ENCODE measurements around the gene CD48. TPM values are rescaled to one million over a fixed set of nuclear protein-coding genes. Genes with fewer than 3 reads are reported as not detected.

The CD48 gene
- total RNA-seq, 1 donor from 2014 or later, result not detected

- no peak for TF ChIP-seq CTCF (conservative IDR thresholded peaks at IDR 0.05; ENCODE audit: low read depth, low read length)
- no peak for DNase-seq (ENCODE audit: low read depth)
- H3K4me3 ChIP-seq (ENCODE audit: low read depth, low read length), result no peak overlapping the region
Observed at GRCh38 chr1:160630523-160631451, 80.8 kb downstream of the CD48 start.

- DNase-seq (ENCODE audit: low read depth), result no peak
- TF ChIP-seq CTCF (conservative IDR thresholded peaks at IDR 0.05; ENCODE audit: low read depth, low read length), result no peak
- H3K4me3 ChIP-seq (ENCODE audit: low read depth, low read length), result no peak overlapping the region
Observed at GRCh38 chr1:160629286-160630210, 82.1 kb downstream of the CD48 start.

GRCh38 chr1:160628799-160629263, 82.8 kb downstream of the CD48 start:
- no peak for DNase-seq (ENCODE audit: low read depth)
- no peak for TF ChIP-seq CTCF (conservative IDR thresholded peaks at IDR 0.05; ENCODE audit: low read depth, low read length)
- H3K4me3 ChIP-seq (ENCODE audit: low read depth, low read length), result no peak overlapping the region

Other genes with a start within 250 kb of the CD48 start
- gene SLAMF6, start 188.6 kb downstream of the CD48 start, total RNA-seq, result not detected in 2 replicates
- not detected in 2 replicates for gene CD84, start 132.3 kb downstream of the CD48 start, total RNA-seq
- not detected in 2 replicates for gene SLAMF1, start 64.8 kb downstream of the CD48 start, total RNA-seq
- gene SLAMF7, start 27.4 kb upstream of the CD48 start, total RNA-seq, result 0.06 TPM in 1 of 2 replicates, not detected in the other
- not detected in 2 replicates for gene LY9, start 84.4 kb upstream of the CD48 start, total RNA-seq
- gene CD244, start 151.1 kb upstream of the CD48 start, total RNA-seq, result not detected in 2 replicates
- gene ITLN1, start 173.4 kb upstream of the CD48 start, total RNA-seq, result not detected in 2 replicates
- gene ITLN2, start 243.0 kb upstream of the CD48 start, total RNA-seq, result not detected in 2 replicates

Data from epithelial cell of proximal tubule (primary cell).